Ovary (tissue), 9 donors: ENCODE measurements around the gene STX5. TPM values are rescaled to one million over a fixed set of nuclear protein-coding genes. Genes with fewer than 3 reads are reported as not detected.

ENCODE experiments used
- DNase-seq, 5 donors: peaks; one replicate each; pipeline ENCODE4 v3.0.0-alpha.2; 2019 to 2020
- H3K27ac ChIP-seq, 2 donors: fragments of 200-600 bp; one replicate each; pipeline versions ENCODE4 v1.5.1 to v1.8.0; 2019 to 2022
- H3K27me3 ChIP-seq: fragments of 200-600 bp; one replicate; pipeline ENCODE4 v1.8.0; 2022
- H3K36me3 ChIP-seq: fragments of 200-600 bp; sonication (generic); one replicate; pipeline ENCODE4 v1.5.1; 2019
- H3K4me1 ChIP-seq: one replicate; pipeline ENCODE4 v1.8.1; 2013; ENCODE audit warnings: mild to moderate bottlenecking, moderate library complexity; ENCODE audit not compliant: insufficient read depth
- H3K4me3 ChIP-seq: fragments of 200-600 bp; sonication (generic); one replicate; pipeline ENCODE4 v1.5.1; 2017
- H3K9me3 ChIP-seq, 2 donors: fragments of 200-600 bp in 1 of 2; sonication (generic) in 1 of 2; one replicate each; pipeline versions ENCODE4 v1.5.1 to v1.8.1; 2013 to 2019; ENCODE audit warnings: mild to moderate bottlenecking in 1 of 2, moderate library complexity in 1 of 2
- EP300 ChIP-seq: sonication (generic); formaldehyde crosslinking; IDR thresholded peaks from one replicate; pipeline ENCODE4 v1.6.1; 2017; ENCODE audit warnings: antibody characterized with exemption
- POLR2A ChIP-seq: fragments of 450-650 bp; IDR thresholded peaks from one replicate; pipeline ENCODE4 v1.6.1; 2017; ENCODE audit warnings: antibody characterized with exemption, mild to moderate bottlenecking, moderate library complexity
- WGBS, 3 donors: extraction: QIAGEN DNeasy Blood & Tissue Kit in 1 of 3; methylation state at CpG; one replicate each; pipeline versions ENCODE4 v1.1.5 to v1.1.7; 2013 to 2017; 5-methylcytosine and 5-hydroxymethylcytosine counted together
- intact Hi-C, 4 donors: fragments of 100-400 bp; cut with DNase I; formaldehyde crosslinking; loops; one replicate each; pipeline versions ENCODE4 v1.11.0 to v1.15.1; 2022 to 2023
- polyA plus RNA-seq, 2 donors: library from polyadenylated mRNA; stranded (reverse); fragments of 200-250 nt in 1 of 2; fragments of 350-450 nt in 1 of 2; fragmentation: Illumina TruSeq in 1 of 2; extraction: RNeasy Lipid Tissue Mini Kit (QIAGEN cat#74804) in 1 of 2; gene quantifications; one replicate each; pipeline ENCODE4 v1.2.3, GENCODE V29; 2013 to 2014
- total RNA-seq, 7 donors: library from RNA; depleted of rRNA in 2 of 7; stranded (reverse); fragments of >200 nt in 2 of 7; fragmentation: NEBNext Ultra II Directional in 3 of 7; extraction: Animal tissue kit (Norgen Biotek cat#: 25700) in 3 of 7; gene quantifications; one replicate each; pipeline versions ENCODE4 v1.1.0 to v1.2.4, GENCODE V29; 2016 to 2023
- TF ChIP-seq, protein P1 (sequence below), 3 donors: fragments of 450-650 bp in 2 of 3; fragments of 200-600 bp in 1 of 3; IDR thresholded peaks; one replicate each; pipeline versions ENCODE4 v1.5.1 to v1.8.0; 2016 to 2022; ENCODE audit warnings: antibody characterized with exemption in 3 of 3, mild to moderate bottlenecking in 1 of 3
- donor health status: DM: no; HTN: no; CAD: no; lungs with moderate emphysema.
- donor health status: DM: no; HTN: no; CAD: no.
- donor health status: Bipolar disorder and iron deficiency.
- donor health status: DM: yes; HTN: yes; CAD: no.
- donor health status: DM: no; HTN: no; CAD: no.
- donor health status: DM: yes; HTN: yes; CAD: no.

The STX5 gene
- total and polyA plus RNA-seq, 9 donors: 33.2 to 60.7 (median 49.1) TPM

DNA sequence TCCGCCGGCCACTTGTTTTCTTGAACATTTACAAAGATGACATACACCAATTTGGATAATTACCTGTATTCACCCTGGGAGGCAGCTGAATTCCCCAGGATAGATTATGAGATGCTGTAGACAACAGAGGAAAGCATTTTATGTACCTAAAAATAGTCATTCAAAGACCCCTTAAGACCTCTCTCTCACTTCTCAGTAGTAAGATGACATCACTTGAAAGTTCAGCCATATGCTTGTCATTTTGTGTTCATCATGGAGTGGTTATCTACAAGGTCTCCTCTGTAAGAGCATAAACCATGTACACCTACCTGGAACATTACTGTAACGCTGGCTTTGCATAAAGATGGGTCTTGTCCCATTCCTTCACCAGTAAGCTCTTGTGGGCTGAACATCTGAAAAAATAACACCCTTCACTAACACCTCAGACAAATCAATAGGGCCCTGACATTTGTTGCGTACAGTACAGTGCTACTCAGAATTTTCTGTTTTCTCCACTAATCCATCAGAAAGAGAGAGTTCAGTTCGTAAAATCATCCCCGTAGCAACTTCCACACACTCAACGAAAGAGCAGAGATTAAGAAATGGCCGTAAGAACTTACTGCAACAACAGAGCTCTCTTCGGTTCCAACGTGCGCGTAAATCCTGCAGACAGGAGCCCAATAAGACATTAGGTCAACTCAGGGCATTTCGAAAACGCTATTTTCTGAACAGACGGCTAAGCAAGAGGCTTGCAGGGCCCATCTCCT is 23.1 kb upstream of the STX5 start:
- peak overlapping the region; percentile 94 for H3K4me3 ChIP-seq
- DNase-seq: no peak
- H3K27me3 ChIP-seq: no peaks in the 10 kb centered on the region
- intact Hi-C loops: loop anchor here in 1 of 4 donors (10.0 kb wide), 1 partner anchor 460 kb away; no protein-coding TSS in a partner anchor
- H3K36me3 ChIP-seq: no peaks in the 10 kb centered on the region
- no peaks in the 10 kb centered on the region for H3K9me3 ChIP-seq
- TF ChIP-seq POLR2A (no peak), EP300 (no peak)
- TF ChIP-seq, protein P1, sequence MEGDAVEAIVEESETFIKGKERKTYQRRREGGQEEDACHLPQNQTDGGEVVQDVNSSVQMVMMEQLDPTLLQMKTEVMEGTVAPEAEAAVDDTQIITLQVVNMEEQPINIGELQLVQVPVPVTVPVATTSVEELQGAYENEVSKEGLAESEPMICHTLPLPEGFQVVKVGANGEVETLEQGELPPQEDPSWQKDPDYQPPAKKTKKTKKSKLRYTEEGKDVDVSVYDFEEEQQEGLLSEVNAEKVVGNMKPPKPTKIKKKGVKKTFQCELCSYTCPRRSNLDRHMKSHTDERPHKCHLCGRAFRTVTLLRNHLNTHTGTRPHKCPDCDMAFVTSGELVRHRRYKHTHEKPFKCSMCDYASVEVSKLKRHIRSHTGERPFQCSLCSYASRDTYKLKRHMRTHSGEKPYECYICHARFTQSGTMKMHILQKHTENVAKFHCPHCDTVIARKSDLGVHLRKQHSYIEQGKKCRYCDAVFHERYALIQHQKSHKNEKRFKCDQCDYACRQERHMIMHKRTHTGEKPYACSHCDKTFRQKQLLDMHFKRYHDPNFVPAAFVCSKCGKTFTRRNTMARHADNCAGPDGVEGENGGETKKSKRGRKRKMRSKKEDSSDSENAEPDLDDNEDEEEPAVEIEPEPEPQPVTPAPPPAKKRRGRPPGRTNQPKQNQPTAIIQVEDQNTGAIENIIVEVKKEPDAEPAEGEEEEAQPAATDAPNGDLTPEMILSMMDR (IDR thresholded peaks at IDR 0.05): no peak
- peak overlapping the region in 1 of 2 donors; percentile 37 for H3K27ac ChIP-seq
- WGBS, 3 donors: 2 to 3% (median 2%) methylated on average over 15 of the region's 15 CpGs
- peaks cover 6% of the 10 kb centered on the region for H3K4me1 ChIP-seq

DNA sequence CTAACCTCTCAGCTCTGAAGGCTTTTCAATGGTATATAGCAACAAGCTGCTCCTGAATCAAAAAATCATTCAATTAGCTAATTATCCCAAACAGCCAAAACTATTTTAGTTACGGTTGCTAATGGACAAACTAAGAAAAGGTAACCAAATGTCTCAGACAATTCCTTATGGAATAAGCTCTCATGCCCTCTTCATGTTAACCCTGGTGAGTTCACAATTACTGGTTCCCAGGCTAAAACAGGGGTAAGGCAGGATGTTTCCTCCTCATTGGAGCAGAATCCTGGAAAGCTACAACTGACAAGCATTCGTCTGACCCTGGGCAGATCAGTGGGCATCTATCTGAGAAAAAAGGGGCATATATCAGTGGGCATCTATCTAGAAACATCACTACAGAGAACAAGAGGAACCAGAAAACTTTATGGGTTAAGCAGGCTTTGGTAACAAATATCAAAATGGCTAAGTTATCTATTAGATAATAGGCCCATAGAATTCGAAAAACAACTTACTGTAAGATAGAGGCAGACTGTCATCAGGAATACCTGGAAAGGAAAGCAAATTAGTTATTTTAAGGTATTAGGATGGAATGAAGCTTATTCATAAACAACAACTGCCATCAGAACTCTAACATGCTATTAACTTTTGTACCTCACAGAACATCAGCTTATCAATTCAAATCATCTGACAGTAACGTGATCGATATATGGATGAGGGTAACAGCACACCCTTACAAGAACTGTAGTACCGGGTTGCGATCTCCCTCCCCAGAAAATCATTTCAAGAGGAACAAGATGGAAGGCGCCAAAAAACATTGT is 22.4 kb upstream of the STX5 start:
- 8 to 10% (median 8%) methylated on average over 8 of the region's 8 CpGs for WGBS, 3 donors

DNA sequence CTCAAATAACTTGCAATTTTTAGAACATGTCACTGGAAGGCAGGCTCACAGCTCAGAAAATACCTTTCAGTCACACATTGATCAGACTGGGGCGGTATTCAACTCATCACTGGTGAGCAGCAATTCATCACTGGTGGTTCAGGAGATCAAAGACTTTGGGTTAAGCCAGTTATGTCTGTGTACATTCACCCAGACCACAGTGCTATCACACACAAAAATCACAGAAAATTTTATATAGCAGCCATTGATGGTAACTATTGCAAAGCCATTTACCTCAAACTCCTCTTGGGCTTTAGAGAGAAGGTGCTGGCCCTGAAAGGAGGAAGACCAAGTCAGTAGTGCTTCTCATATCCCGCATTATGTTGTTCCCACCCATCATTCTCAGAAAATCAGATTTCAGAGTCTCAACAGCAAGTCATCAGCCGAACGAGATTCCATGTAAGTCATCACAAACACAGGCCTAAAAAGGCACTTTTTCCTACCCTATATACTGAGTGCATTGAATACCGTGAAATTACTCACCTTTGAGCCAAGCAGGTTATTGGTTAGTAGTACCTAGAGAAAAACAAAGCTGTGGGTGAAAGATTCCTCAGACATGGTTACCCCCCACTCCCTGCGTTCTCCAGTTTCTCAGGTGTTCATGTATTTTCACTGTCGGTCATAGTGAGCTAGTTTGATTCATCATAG is 21.6 kb upstream of the STX5 start:
- H3K36me3 ChIP-seq: no peaks in the 10 kb centered on the region
- H3K27me3 ChIP-seq: no peaks in the 10 kb centered on the region
- intact Hi-C loops: loop anchor here in 1 of 4 donors (10.0 kb wide), 1 partner anchor 459 kb away; no protein-coding TSS in a partner anchor
- no peak for DNase-seq
- H3K4me1 ChIP-seq: peaks cover 6% of the 10 kb centered on the region
- no peak overlapping the region for H3K27ac ChIP-seq
- no peak for TF ChIP-seq POLR2A
- no peak for TF ChIP-seq EP300
- TF ChIP-seq, protein P1 (IDR thresholded peaks at IDR 0.05): no peak
- no peak overlapping the region for H3K4me3 ChIP-seq
- no peaks in the 10 kb centered on the region for H3K9me3 ChIP-seq
- 43 to 55% (median 48%) methylated on average over 7 of the region's 7 CpGs for WGBS, 3 donors

More for the DNA sequence above, 22.4 kb upstream of the STX5 start:
- H3K4me3 ChIP-seq: peak overlapping the region; percentile 94
- H3K27me3 ChIP-seq: no peaks in the 10 kb centered on the region
- no peak overlapping the region for H3K27ac ChIP-seq
- TF ChIP-seq EP300 (no peak), POLR2A (no peak)
- TF ChIP-seq, protein P1 (IDR thresholded peaks at IDR 0.05): no peak
- H3K36me3 ChIP-seq: no peaks in the 10 kb centered on the region
- intact Hi-C loops: loop anchor here in 1 of 4 donors (10.0 kb wide), 1 partner anchor 459 kb away; no protein-coding TSS in a partner anchor
- peaks cover 6% of the 10 kb centered on the region for H3K4me1 ChIP-seq
- no peak for DNase-seq
- no peaks in the 10 kb centered on the region for H3K9me3 ChIP-seq

DNA sequence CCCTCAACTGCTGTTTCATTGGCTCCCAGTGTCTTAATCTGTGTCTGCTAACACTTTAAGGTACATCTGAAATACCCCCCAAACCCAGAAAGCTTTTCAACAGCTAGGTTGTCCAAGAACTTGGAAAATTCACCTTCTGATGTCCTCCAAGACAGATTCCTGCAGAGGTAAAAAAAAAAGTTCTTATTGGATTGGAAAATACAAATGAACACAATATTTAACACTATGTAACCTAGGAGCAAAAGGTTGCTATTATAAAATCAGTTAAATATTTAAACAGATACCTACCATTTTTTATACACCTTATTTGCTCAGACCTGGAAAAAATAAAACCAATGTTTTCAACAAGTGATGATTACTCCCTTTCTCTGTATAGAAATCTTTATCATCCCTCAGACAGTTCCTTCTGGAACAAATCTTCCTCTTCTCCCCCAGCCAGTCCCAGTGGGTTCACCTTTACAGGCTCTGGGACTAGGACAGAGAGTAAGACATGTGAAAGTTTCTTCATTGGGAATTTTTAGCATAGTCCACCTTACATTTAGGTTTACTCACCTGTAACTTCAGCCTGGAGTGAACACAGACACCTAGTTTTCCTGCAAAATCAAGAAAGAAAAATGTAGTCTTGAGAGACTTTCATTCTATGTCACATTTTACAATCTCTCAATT is 20.8 kb upstream of the STX5 start:
- Histone ChIP-seq H3K4me3 (no peak overlapping the region), H3K27me3 (no peaks in the 10 kb centered on the region), H3K9me3 (no peaks in the 10 kb centered on the region), H3K36me3 (no peaks in the 10 kb centered on the region), H3K27ac (no peak overlapping the region), H3K4me1 (peaks cover 6% of the 10 kb centered on the region)
- intact Hi-C loops: loop anchor here in 1 of 4 donors (10.0 kb wide), 1 partner anchor 458 kb away; no protein-coding TSS in a partner anchor
- DNase-seq: no peak
- TF ChIP-seq EP300 (no peak), POLR2A (no peak)
- TF ChIP-seq, protein P1 (IDR thresholded peaks at IDR 0.05): no peak
